HCT116 (cell line): Measurements from ENCODE around the gene SLC44A3. TPM values are rescaled to one million over a fixed set of nuclear protein-coding genes. Genes with fewer than 3 reads are reported as not detected.

Experiments
- ATAC-seq: fragments of 200-7000 bp; cut with Tn5 transposase; 2 replicates; pipeline ENCODE4 v1.9.1; 2020; ENCODE audit warnings: mild to moderate bottlenecking, moderate library complexity
- BruUV-seq: library from RNA; stranded (reverse); fragments of 400-500 nt; replicated peaks from 2 replicates; lab custom pipeline; 2021; lab: Mats Ljungman, UMichigan
- CTCF ChIA-PET: fragments of 300-600 bp; sonication (Branson Sonifier 250); formaldehyde crosslinking; loops from one replicate; lab custom pipeline; 2021; ENCODE audit warnings: antibody characterized with exemption; lab: Charles Lee
- POLR2A ChIA-PET: fragments of 300-600, 350-600 bp; sonication (Branson Sonifier 250); formaldehyde crosslinking; loops from one replicate; lab custom pipeline; 2021; ENCODE audit warnings: antibody characterized with exemption; lab: Charles Lee
- RAD21 ChIA-PET, 2 experiments: fragments of 300-600 bp; sonication (Branson Sonifier 250); formaldehyde crosslinking; loops; one replicate each; lab custom pipeline; 2023; ENCODE audit warnings: low total read pairs in 2 of 2; ENCODE audit not compliant: uncharacterized antibody in 2 of 2, unreplicated experiment in 2 of 2, low non-redundant PET in 1 of 2; lab: Charles Lee
- DNase-seq: peaks from one replicate; pipeline ENCODE4 v3.0.0-alpha.2; 2010; ENCODE audit warnings: low read depth, low spot score
- H2AFZ ChIP-seq: fragments of 200-600 bp; shearing (Covaris generic), sonication (generic); 2 replicates; pipeline ENCODE4 v1.6.1; 2017; ENCODE audit warnings: low read depth, mixed run types, mixed read lengths, antibody characterized with exemption, low read length; ENCODE audit not compliant: poor library complexity, severe bottlenecking
- H3K27ac ChIP-seq: 2 replicates; pipeline ENCODE4 v1.5.1; 2012; ENCODE audit warnings: low read depth, low read length
- H3K27me3 ChIP-seq: fragments of 200-600 bp; sonication (generic); 2 replicates; pipeline ENCODE4 v1.6.1; 2016; ENCODE audit warnings: mixed run types, low read length, mixed read lengths; ENCODE audit not compliant: insufficient read depth
- H3K36me3 ChIP-seq, 2 experiments: fragments of 200-500 bp in 1 of 2; fragments of 200-600 bp in 1 of 2; sonication (Bioruptor generic) in 1 of 2; sonication (generic) in 1 of 2; 2 replicates each; pipeline versions ENCODE4 v1.5.1 to v1.6.1; 2014 to 2016; ENCODE audit warnings: low read length in 2 of 2, inconsistent platforms in 1 of 2, mixed read lengths in 1 of 2, mixed run types in 1 of 2; ENCODE audit not compliant: insufficient read depth in 2 of 2, control insufficient read depth in 1 of 2
- H3K4me1 ChIP-seq, 2 experiments: fragments of 200-600 bp in 1 of 2; sonication (generic) in 1 of 2; 2 replicates each; pipeline versions ENCODE4 v1.5.1 to v1.6.1; 2012 to 2017; ENCODE audit warnings: low read length in 2 of 2, inconsistent platforms in 1 of 2, mild to moderate bottlenecking in 1 of 2, mixed read lengths in 1 of 2, mixed run types in 1 of 2, moderate library complexity in 1 of 2; ENCODE audit not compliant: insufficient read depth in 2 of 2, control insufficient read depth in 1 of 2
- H3K4me2 ChIP-seq: fragments of 200-600 bp; sonication (generic); 2 replicates; pipeline ENCODE4 v1.6.1; 2017; ENCODE audit warnings: mixed run types, low read length, mixed read lengths
- H3K4me3 ChIP-seq, 2 experiments: fragments of 200-600 bp in 1 of 2; sonication (generic) in 1 of 2; replicated peaks in 1 of 2; 2 replicates each; pipeline ENCODE4 v1.5.1; 2011 to 2016; ENCODE audit warnings: low read length in 2 of 2, control low read depth in 1 of 2, low read depth in 1 of 2, mild to moderate bottlenecking in 1 of 2, mixed read lengths in 1 of 2, mixed run types in 1 of 2
- H3K79me2 ChIP-seq: fragments of 200-600 bp; sonication (generic); 2 replicates; pipeline ENCODE4 v1.6.1; 2017; ENCODE audit warnings: mild to moderate bottlenecking, mixed run types, low read length, moderate library complexity, mixed read lengths; ENCODE audit not compliant: insufficient read depth
- H3K9ac ChIP-seq: fragments of 200-600 bp; sonication (generic); 2 replicates; pipeline ENCODE4 v1.6.1; 2016; ENCODE audit warnings: low read length, mixed read lengths
- H3K9me2 ChIP-seq: fragments of 200-600 bp; sonication (generic), shearing (Covaris generic); 2 replicates; pipeline ENCODE4 v1.6.1; 2017; ENCODE audit warnings: mixed run types, mild to moderate bottlenecking, moderate library complexity; ENCODE audit not compliant: insufficient read depth
- H3K9me3 ChIP-seq, 2 experiments: fragments of 200-500 bp in 1 of 2; fragments of 200-600 bp in 1 of 2; sonication (Bioruptor generic) in 1 of 2; sonication (generic) in 1 of 2; 2 replicates each; pipeline ENCODE4 v1.6.1; 2014 to 2017; ENCODE audit warnings: low read length in 2 of 2, mixed read lengths in 2 of 2, inconsistent platforms in 1 of 2, low read depth in 1 of 2, mild to moderate bottlenecking in 1 of 2, mixed run types in 1 of 2, moderate library complexity in 1 of 2; ENCODE audit not compliant: control insufficient read depth in 1 of 2, insufficient read depth in 1 of 2
- H4K20me1 ChIP-seq: fragments of 200-600 bp; sonication (generic), shearing (Covaris generic); 2 replicates; pipeline ENCODE4 v1.6.1; 2017; ENCODE audit warnings: mixed run types, mild to moderate bottlenecking, moderate library complexity; ENCODE audit not compliant: insufficient read depth
- CEBPB ChIP-seq: IDR thresholded peaks from 2 replicates; pipeline ENCODE4 v1.6.1; 2012; ENCODE audit warnings: low read depth
- ELF1 ChIP-seq: IDR thresholded peaks from 2 replicates; pipeline ENCODE4 v1.6.1; 2012; ENCODE audit warnings: low read depth, borderline replicate concordance
- POLR2AphosphoS5 ChIP-seq: IDR thresholded peaks from 2 replicates; pipeline ENCODE4 v1.6.1; 2011; ENCODE audit warnings: mild to moderate bottlenecking, low read depth, low read length, moderate library complexity
- REST ChIP-seq: IDR thresholded peaks from 2 replicates; pipeline ENCODE4 v1.6.1; 2012; ENCODE audit warnings: low read depth
- SP1 ChIP-seq: IDR thresholded peaks from 2 replicates; pipeline ENCODE4 v1.6.1; 2012; ENCODE audit warnings: low read depth
- intact Hi-C: fragments of 100-400 bp; cut with micrococcal nuclease; formaldehyde crosslinking; loops from 2 replicates; pipeline ENCODE4 v1.10.0; 2022
- total RNA-seq: library from RNA; stranded (reverse); gene quantifications from one replicate; pipeline ENCODE4 v1.2.1, GENCODE V29; 2021; ENCODE audit not compliant: unreplicated experiment

The SLC44A3 gene
- total RNA-seq, 1 experiment from 2014 or later: 9.6 TPM

GRCh38 chr1:94934551-94934950 is 114.4 kb downstream of the SLC44A3 start:
- BruUV-seq: no TSS peak
- DNase-seq: no peak
- H3K79me2 ChIP-seq: no peaks in the 10 kb centered on the region
- no peak for ATAC-seq
- no peaks in the 10 kb centered on the region for H3K36me3 ChIP-seq
- H3K9me2 ChIP-seq: no peaks in the 10 kb centered on the region; the same call in 1 of the 2 replicates
- no peaks in the 10 kb centered on the region for H4K20me1 ChIP-seq
- intact Hi-C loops: no loop called here
- CTCF ChIA-PET: no interaction called here
- no peak overlapping the region for H3K9ac ChIP-seq
- no peak overlapping the region for H3K4me3 ChIP-seq
- no peak overlapping the region for H2AFZ ChIP-seq
- no peak overlapping the region for H3K4me2 ChIP-seq
- POLR2A ChIA-PET: no interaction called here
- H3K9me3 ChIP-seq: no peaks in the 10 kb centered on the region
- no peak for TF ChIP-seq CEBPB
- RAD21 ChIA-PET: no interaction called here
- H3K4me1 ChIP-seq: no peaks in the 10 kb centered on the region
- H3K27ac ChIP-seq: no peak overlapping the region
- no peaks in the 10 kb centered on the region for H3K27me3 ChIP-seq

DNA sequence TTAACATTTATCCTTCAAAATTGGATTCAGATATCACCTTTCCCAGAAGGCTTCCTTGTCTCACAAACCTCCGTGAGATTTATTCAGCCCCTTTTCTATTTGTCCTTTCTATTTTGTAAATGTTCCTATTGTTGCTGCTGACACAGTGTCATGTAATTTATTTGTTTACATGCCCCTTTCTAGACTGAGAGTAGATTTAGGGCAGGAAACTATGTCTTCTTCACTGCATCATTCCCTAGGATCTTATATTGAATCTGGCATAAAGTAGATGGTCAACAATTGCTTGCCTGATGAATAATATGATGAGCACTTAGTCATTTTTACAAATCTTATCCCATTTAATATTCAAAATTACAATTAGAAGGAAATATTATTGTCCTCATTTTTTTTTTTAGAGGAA is 114.9 kb downstream of the SLC44A3 start:
- Histone ChIP-seq H4K20me1 (no peaks in the 10 kb centered on the region), H2AFZ (no peak overlapping the region), H3K4me2 (no peak overlapping the region), H3K27ac (no peak overlapping the region), H3K36me3 (no peaks in the 10 kb centered on the region), H3K9ac (no peak overlapping the region), H3K4me3 (no peak overlapping the region), H3K9me3 (no peaks in the 10 kb centered on the region), H3K27me3 (no peaks in the 10 kb centered on the region), H3K9me2 (no peaks in the 10 kb centered on the region; the same call in 1 of the 2 replicates), H3K4me1 (no peaks in the 10 kb centered on the region), H3K79me2 (no peaks in the 10 kb centered on the region)
- DNase-seq (no peak), ATAC-seq (no peak)
- no TSS peak for BruUV-seq
- CTCF ChIA-PET: no interaction called here
- no peak for TF ChIP-seq SP1
- no peak for TF ChIP-seq POLR2AphosphoS5
- TF ChIP-seq REST: no peak
- no peak for TF ChIP-seq ELF1
- POLR2A ChIA-PET: interaction anchor here (0.5 kb wide), 1 partner anchor 107 kb away, joined by 4 read pairs; no protein-coding TSS in a partner anchor
- RAD21 ChIA-PET: no interaction called here
- intact Hi-C loops: no loop called here
